A673 (cell line): ENCODE data around the gene UTS2R. TPM values are rescaled to one million over a fixed set of nuclear protein-coding genes. Genes with fewer than 3 reads are reported as not detected.

ENCODE experiments used
- BruUV-seq: library from RNA; stranded (reverse); fragments of 400-500 nt; replicated peaks from 2 replicates; lab custom pipeline; 2021; lab: Mats Ljungman, UMichigan
- CTCF ChIA-PET: fragments of 300-600 bp; sonication (Branson Sonifier 250); formaldehyde crosslinking; loops from one replicate; lab custom pipeline; 2022; ENCODE audit warnings: antibody characterized with exemption; lab: Charles Lee
- POLR2A ChIA-PET: fragments of 300-600 bp; sonication (Branson Sonifier 250); formaldehyde crosslinking; loops from one replicate; lab custom pipeline; 2022; ENCODE audit warnings: antibody characterized with exemption; ENCODE audit not compliant: low non-redundant PET; lab: Charles Lee
- DNase-seq: peaks from one replicate; pipeline ENCODE4 v3.0.0-alpha.2; 2015; ENCODE audit warnings: low spot score
- H3K27ac ChIP-seq: fragments of 200-600 bp; sonication (generic); 2 replicates; pipeline ENCODE4 v1.5.1; 2016; ENCODE audit warnings: mixed run types, low read depth, mild to moderate bottlenecking, mixed read lengths, antibody characterized with exemption, low read length; ENCODE audit not compliant: poor library complexity, severe bottlenecking
- H3K27me3 ChIP-seq: fragments of 200-600 bp; sonication (generic); replicated peaks from 2 replicates; pipeline ENCODE4 v1.6.1; 2017; ENCODE audit warnings: mixed run types, low read depth, mild to moderate bottlenecking, mixed read lengths, antibody characterized with exemption, low read length; ENCODE audit not compliant: insufficient read depth, poor library complexity
- H3K36me3 ChIP-seq: fragments of 200-600 bp; sonication (generic); 2 replicates; pipeline ENCODE4 v1.6.1; 2016; ENCODE audit warnings: mixed run types, mild to moderate bottlenecking, mixed read lengths, antibody characterized with exemption, low read length; ENCODE audit not compliant: insufficient read depth, poor library complexity, severe bottlenecking
- H3K4me1 ChIP-seq: fragments of 200-600 bp; sonication (generic); 2 replicates; pipeline ENCODE4 v1.6.1; 2017; ENCODE audit warnings: mixed run types, mild to moderate bottlenecking, mixed read lengths, antibody characterized with exemption, low read length; ENCODE audit not compliant: insufficient read depth, poor library complexity, severe bottlenecking
- H3K4me3 ChIP-seq: fragments of 200-600 bp; sonication (generic); 2 replicates; pipeline ENCODE4 v1.5.1; 2016; ENCODE audit warnings: low read depth, mixed run types, mild to moderate bottlenecking, mixed read lengths, low read length; ENCODE audit not compliant: poor library complexity, severe bottlenecking
- H3K9me3 ChIP-seq: fragments of 200-600 bp; sonication (generic); 2 replicates; pipeline ENCODE4 v1.6.1; 2016; ENCODE audit warnings: mixed run types, low read depth, mild to moderate bottlenecking, mixed read lengths, antibody characterized with exemption, low read length; ENCODE audit not compliant: poor library complexity, severe bottlenecking
- CTCF ChIP-seq: fragments of 300-800, 200-600 bp; sonication (generic); conservative IDR thresholded peaks from 2 replicates; pipeline ENCODE4 v1.5.1; 2017; ENCODE audit warnings: low read depth, mild to moderate bottlenecking, antibody characterized with exemption, low read length, moderate library complexity, mixed read lengths
- EZH2 ChIP-seq: fragments of 200-600 bp; sonication (generic); IDR thresholded peaks from 2 replicates; pipeline ENCODE4 v1.6.1; 2017; ENCODE audit warnings: borderline replicate concordance, low read depth, mild to moderate bottlenecking, mixed read lengths, antibody characterized with exemption, low read length; ENCODE audit not compliant: poor library complexity, severe bottlenecking
- intact Hi-C: fragments of 100-400 bp; cut with micrococcal nuclease; formaldehyde crosslinking; loops from one replicate; pipeline ENCODE4 v1.10.0; 2022; ENCODE audit not compliant: unreplicated experiment
- total RNA-seq: library from RNA; stranded (reverse); gene quantifications from 2 replicates; pipeline ENCODE4 v1.2.3, GENCODE V29; 2021

UTS2R gene
- total RNA-seq, 1 experiment from 2014 or later = 0.58 TPM

GRCh38 chr17:82412535-82413520 is 41.3 kb downstream of the UTS2R start:
- ChIA-PET CTCF (no interaction called here), POLR2A (interaction anchor here (0.6 kb wide), 1 partner anchor 12 kb away, joined by 4 read pairs; no protein-coding TSS in a partner anchor)
- Histone ChIP-seq H3K36me3 (peaks cover 2% of the 10 kb centered on the region), H3K9me3 (no peaks in the 10 kb centered on the region), H3K27me3 (no peaks in the 10 kb centered on the region), H3K4me1 (no peaks in the 10 kb centered on the region), H3K4me3 (no peak overlapping the region), H3K27ac (no peak overlapping the region)
- DNase-seq = no peak
- TF ChIP-seq EZH2 (no peak), CTCF (no peak)
- intact Hi-C loops = loop anchor here (5.0 to 10.0 kb wide), 3 partner anchors 46 to 168 kb away; no protein-coding TSS in a partner anchor
- BruUV-seq = no TSS peak

- no TSS peak for BruUV-seq
- Histone ChIP-seq H3K27ac (no peak overlapping the region), H3K4me3 (no peak overlapping the region), H3K36me3 (peaks cover 2% of the 10 kb centered on the region), H3K4me1 (peaks cover 6% of the 10 kb centered on the region), H3K9me3 (no peaks in the 10 kb centered on the region), H3K27me3 (no peaks in the 10 kb centered on the region)
- ChIA-PET CTCF (interaction anchor here (1.1 kb wide), 1 partner anchor 172 kb away, joined by 3 read pairs; no protein-coding TSS in a partner anchor), POLR2A (no interaction called here)
- no peak for TF ChIP-seq EZH2
- peak; percentile 96 for TF ChIP-seq CTCF
- DNase-seq = peak; percentile 86
- intact Hi-C loops = loop anchor here (1.0 to 10.0 kb wide), 4 partner anchors 47 to 170 kb away; no protein-coding TSS in a partner anchor
Observed at GRCh38 chr17:82414548-82415281, 43.1 kb downstream of the UTS2R start.

- no peak for TF ChIP-seq CTCF
- TF ChIP-seq EZH2 = no peak
- Histone ChIP-seq H3K36me3 (peaks cover 2% of the 10 kb centered on the region), H3K4me3 (no peak overlapping the region), H3K27ac (no peak overlapping the region), H3K4me1 (peaks cover 8% of the 10 kb centered on the region), H3K27me3 (no peaks in the 10 kb centered on the region), H3K9me3 (no peaks in the 10 kb centered on the region)
- BruUV-seq = no TSS peak
- no peak for DNase-seq
- ChIA-PET POLR2A (no interaction called here), CTCF (interaction anchor here (1.1 kb wide), 1 partner anchor 173 kb away, joined by 3 read pairs; no protein-coding TSS in a partner anchor)
- intact Hi-C loops = loop anchor here (10.0 kb wide), 1 partner anchor 171 kb away; no protein-coding TSS in a partner anchor
Observed at GRCh38 chr17:82415336-82415735, 43.8 kb downstream of the UTS2R start.
